Cardiac fibroblast (primary cell): ENCODE results near the gene RNF208.

ENCODE experiments used
- DNase-seq, 2 donors: peaks; one replicate each; pipeline versions ENCODE4 v3.0.0 to v3.0.0-alpha.2; 2010; ENCODE audit warnings: low read depth in 2 of 2
- H3K4me3 ChIP-seq, 2 donors: replicated peaks in 1 of 2; 1 replicate in 1 of 2; 2 replicates in 1 of 2; pipeline ENCODE4 v1.5.1; 2011; ENCODE audit warnings: low read depth in 2 of 2, low read length in 2 of 2, mild to moderate bottlenecking in 2 of 2, moderate library complexity in 1 of 2
- CTCF ChIP-seq: IDR thresholded peaks from one replicate; pipeline ENCODE4 v1.5.1; 2011; ENCODE audit warnings: low read depth, mild to moderate bottlenecking, low read length, inconsistent platforms

RNF208 gene

GRCh38 chr9:137223078-137223970 is 1.3 kb upstream of the RNF208 start:
- no peak for TF ChIP-seq CTCF
- DNase-seq: peak; percentile 99
- peak overlapping the region; percentile 70 to 83 for H3K4me3 ChIP-seq

- TF ChIP-seq CTCF: no peak
- H3K4me3 ChIP-seq: no peak overlapping the region
- DNase-seq: no peak
Observed at GRCh38 chr9:137221506-137222111, 431 bp downstream of the RNF208 start.

GRCh38 chr9:137221095-137221505 is 940 bp downstream of the RNF208 start:
- TF ChIP-seq CTCF: no peak
- no peak for DNase-seq
- H3K4me3 ChIP-seq: no peak overlapping the region

GRCh38 chr9:137220317-137221094 is 1.5 kb downstream of the RNF208 start:
- DNase-seq: no peak
- TF ChIP-seq CTCF: no peak
- H3K4me3 ChIP-seq: no peak overlapping the region

DNA sequence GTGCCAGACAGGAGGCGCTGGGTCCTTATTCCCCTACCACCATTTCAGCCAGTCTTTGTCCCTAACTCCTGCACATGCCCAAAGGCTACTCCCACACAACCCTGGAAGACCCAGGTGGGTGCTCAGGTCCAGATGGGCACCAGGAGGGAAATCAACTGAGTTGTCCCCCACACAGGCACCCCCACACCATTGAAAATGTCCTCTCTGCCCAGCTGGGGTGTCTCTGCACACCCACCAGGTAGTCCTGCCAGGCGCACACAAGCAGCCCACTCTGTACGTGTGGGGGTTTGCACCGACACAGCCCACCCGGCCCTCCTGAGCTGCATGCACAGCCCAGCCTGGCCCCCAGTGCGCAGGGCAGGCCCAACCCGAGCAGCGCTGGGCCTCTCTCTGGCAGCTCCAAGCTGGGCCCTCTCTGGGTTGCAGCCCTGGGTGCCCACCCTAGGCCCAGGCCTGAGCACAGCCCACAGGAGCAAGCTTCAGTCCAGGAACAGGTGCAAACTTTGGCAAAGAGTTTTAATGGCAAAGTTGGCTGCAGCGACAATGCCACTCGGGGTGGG is 2.2 kb downstream of the RNF208 start:
- TF ChIP-seq CTCF: no peak
- H3K4me3 ChIP-seq: no peak overlapping the region
- no peak for DNase-seq

DNA sequence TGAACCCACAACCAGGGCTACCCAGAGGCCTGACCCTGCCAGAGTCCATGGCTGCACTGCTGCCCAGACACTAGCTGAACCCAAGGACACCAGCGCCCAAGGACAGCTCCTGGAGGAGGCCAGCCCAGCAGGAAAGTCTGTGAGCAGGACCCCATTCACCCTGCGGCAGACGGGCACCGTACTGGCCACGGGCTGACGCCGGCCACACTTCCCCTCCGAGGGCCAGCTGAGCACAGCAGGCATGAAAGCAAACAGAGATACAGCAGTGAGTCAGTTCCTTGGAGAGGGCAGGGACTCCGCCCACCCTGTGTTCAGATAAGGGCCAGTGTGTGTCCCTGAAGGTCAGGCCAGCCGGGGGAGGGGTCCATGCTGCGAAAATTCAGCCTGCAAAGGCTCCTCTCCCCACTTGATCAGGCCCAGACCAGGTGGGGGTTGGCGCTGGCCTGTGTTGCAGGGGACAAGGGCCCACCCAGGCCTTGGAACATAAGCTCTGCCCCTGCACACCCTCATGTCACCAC is 3.2 kb downstream of the RNF208 start:
- peak; percentile 52 to 65 for DNase-seq
- H3K4me3 ChIP-seq: no peak overlapping the region
- no peak for TF ChIP-seq CTCF
